H1 (cell line): ENCODE data around the gene SPOCK1. TPM values are rescaled to one million over a fixed set of nuclear protein-coding genes. Genes with fewer than 3 reads are reported as not detected.
A peak's percentile ranks its signal among the peaks of the same experiment; 100 is the strongest.

ENCODE experiments used
- CEBPB ChIP-seq: IDR thresholded peaks from 2 replicates; pipeline ENCODE4 v1.6.1; 2012; ENCODE audit warnings: low read depth, low read length
- CHD2 ChIP-seq: IDR thresholded peaks from 2 replicates; pipeline ENCODE4 v1.6.1; 2012; ENCODE audit warnings: low read length, improper control_type of control experiment
- EGR1 ChIP-seq: IDR thresholded peaks from 2 replicates; pipeline ENCODE4 v1.6.1; 2011; ENCODE audit warnings: low read depth, low read length, borderline replicate concordance
- GTF2F1 ChIP-seq: IDR thresholded peaks from 2 replicates; pipeline ENCODE4 v1.6.1; 2012; ENCODE audit warnings: low read depth, low read length, improper control_type of control experiment, borderline replicate concordance
- HDAC6 ChIP-seq: IDR thresholded peaks from one replicate; pipeline ENCODE4 v1.7.1; 2012; ENCODE audit warnings: low read depth, mild to moderate bottlenecking, inconsistent platforms, low read length, moderate library complexity
- JUN ChIP-seq: IDR thresholded peaks from 2 replicates; pipeline ENCODE4 v1.6.1; 2011; ENCODE audit warnings: low read depth, mild to moderate bottlenecking, improper control_type of control experiment, low read length
- KDM4A ChIP-seq: IDR thresholded peaks from one replicate; pipeline ENCODE4 v1.7.1; 2012; ENCODE audit warnings: low read depth, mild to moderate bottlenecking, moderate library complexity, low read length, inconsistent platforms; ENCODE audit not compliant: severe bottlenecking
- POU5F1 ChIP-seq: IDR thresholded peaks from 2 replicates; pipeline ENCODE4 v1.6.1; 2011; ENCODE audit warnings: low read depth, mild to moderate bottlenecking, low read length, moderate library complexity
- RNF2 ChIP-seq: fragments of 200-900, 300-1000 bp; sonication (generic); IDR thresholded peaks from 2 replicates; pipeline ENCODE4 v1.7.1; 2016; ENCODE audit warnings: borderline replicate concordance, low read depth, mild to moderate bottlenecking, antibody characterized with exemption, low read length; ENCODE audit not compliant: poor library complexity, severe bottlenecking; ENCODE audit errors: missing control alignments
- SIN3A ChIP-seq, 2 experiments: IDR thresholded peaks in 1 of 2; conservative IDR thresholded peaks in 1 of 2; 2 replicates each; pipeline ENCODE4 v1.6.1; 2011 to 2012; ENCODE audit warnings: low read length in 2 of 2, improper control_type of control experiment in 1 of 2, low read depth in 1 of 2, mild to moderate bottlenecking in 1 of 2
- SP1 ChIP-seq: IDR thresholded peaks from 2 replicates; pipeline ENCODE4 v1.6.1; 2011; ENCODE audit warnings: low read depth, low read length
- SUZ12 ChIP-seq: fragments of 200-600 bp; sonication (generic); IDR thresholded peaks from 2 replicates; pipeline ENCODE4 v1.6.1; 2012; ENCODE audit warnings: mild to moderate bottlenecking, inconsistent platforms, low read length, moderate library complexity, mixed read lengths
- TCF12 ChIP-seq: IDR thresholded peaks from 2 replicates; pipeline ENCODE4 v1.6.1; 2011; ENCODE audit warnings: low read depth, mild to moderate bottlenecking, low read length
- polyA plus RNA-seq, 7 experiments: library from polyadenylated mRNA; depleted of rRNA in 3 of 7; stranded (reverse) in 5 of 7; unstranded in 2 of 7; fragments of >200 nt in 5 of 7; fragments of 200-250 nt in 2 of 7; gene quantifications; 1 replicate in 5 of 7; 2 replicates in 1 of 7; 4 replicates in 1 of 7; pipeline versions ENCODE4 v1.2.1 to v1.2.3, GENCODE V29; 2011 to 2013; ENCODE audit warnings: missing spikeins in 2 of 7, mixed read lengths in 2 of 7
- total RNA-seq: library from RNA; stranded (reverse); fragmentation: NEBNext Ultra II Directional; extraction: Animal tissue kit (Norgen Biotek cat#: 25700); gene quantifications from 2 replicates; pipeline ENCODE4 v1.2.1, GENCODE V29; 2021
- TF ChIP-seq, protein P1 (sequence below), 3 experiments: IDR thresholded peaks; 1 replicate in 2 of 3; 2 replicates in 1 of 3; pipeline versions ENCODE4 v1.5.1 to v1.6.1; 2011; ENCODE audit warnings: low read length in 3 of 3, mild to moderate bottlenecking in 3 of 3, inconsistent platforms in 2 of 3, low read depth in 1 of 3, moderate library complexity in 1 of 3; ENCODE audit not compliant: insufficient read depth in 1 of 3; ENCODE audit errors: control extremely low read depth in 1 of 3
- TF ChIP-seq, protein P2 (sequence below): IDR thresholded peaks from 2 replicates; pipeline ENCODE4 v1.6.1; 2012; ENCODE audit warnings: inconsistent platforms
- TF ChIP-seq, protein P3 (sequence below): IDR thresholded peaks from 2 replicates; pipeline ENCODE4 v1.6.1; 2011; ENCODE audit warnings: low read length, improper control_type of control experiment

SPOCK1 gene
- total and polyA plus RNA-seq, 2 of the 8 experiments (the other 6 are each of a cell fraction or from before 2014, with no cell fraction given), result 6.9 to 18.1 TPM

DNA sequence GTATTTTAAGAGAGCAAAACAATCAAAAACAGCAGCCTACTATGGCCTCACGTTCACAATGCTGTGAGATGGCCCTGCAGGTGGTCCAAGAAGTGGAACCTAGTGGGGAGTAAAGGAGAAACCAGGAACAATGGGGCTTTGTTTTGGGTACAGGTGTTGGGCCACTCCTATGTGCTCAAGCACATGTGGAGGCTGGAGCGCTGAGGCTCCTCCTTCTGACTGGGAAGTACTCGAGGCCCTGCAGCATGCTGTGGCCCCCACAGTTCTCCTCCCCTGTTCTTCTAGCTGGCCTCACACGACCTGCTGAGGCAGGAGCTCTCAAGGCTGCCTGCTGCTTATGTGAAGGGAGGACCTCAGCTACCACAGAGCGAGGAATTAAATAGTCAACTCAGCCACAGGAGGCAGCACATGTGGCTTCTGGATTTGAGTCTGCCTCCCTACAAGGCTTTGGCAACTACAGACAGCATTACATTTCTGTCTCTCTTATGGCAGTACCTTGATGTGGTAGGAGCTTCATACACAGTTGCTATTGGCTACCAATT is 482.3 kb downstream of the SPOCK1 start (continued):
- TF ChIP-seq, protein P1, sequence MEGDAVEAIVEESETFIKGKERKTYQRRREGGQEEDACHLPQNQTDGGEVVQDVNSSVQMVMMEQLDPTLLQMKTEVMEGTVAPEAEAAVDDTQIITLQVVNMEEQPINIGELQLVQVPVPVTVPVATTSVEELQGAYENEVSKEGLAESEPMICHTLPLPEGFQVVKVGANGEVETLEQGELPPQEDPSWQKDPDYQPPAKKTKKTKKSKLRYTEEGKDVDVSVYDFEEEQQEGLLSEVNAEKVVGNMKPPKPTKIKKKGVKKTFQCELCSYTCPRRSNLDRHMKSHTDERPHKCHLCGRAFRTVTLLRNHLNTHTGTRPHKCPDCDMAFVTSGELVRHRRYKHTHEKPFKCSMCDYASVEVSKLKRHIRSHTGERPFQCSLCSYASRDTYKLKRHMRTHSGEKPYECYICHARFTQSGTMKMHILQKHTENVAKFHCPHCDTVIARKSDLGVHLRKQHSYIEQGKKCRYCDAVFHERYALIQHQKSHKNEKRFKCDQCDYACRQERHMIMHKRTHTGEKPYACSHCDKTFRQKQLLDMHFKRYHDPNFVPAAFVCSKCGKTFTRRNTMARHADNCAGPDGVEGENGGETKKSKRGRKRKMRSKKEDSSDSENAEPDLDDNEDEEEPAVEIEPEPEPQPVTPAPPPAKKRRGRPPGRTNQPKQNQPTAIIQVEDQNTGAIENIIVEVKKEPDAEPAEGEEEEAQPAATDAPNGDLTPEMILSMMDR (IDR thresholded peaks at IDR 0.05; ENCODE audit: control extremely low read depth in 1 of 3, insufficient read depth in 1 of 3, low read depth in 1 of 3, low read length in 3 of 3), result peak in 2 of 3 experiments; percentile 13 to 40; a peak in 1 of 4 replicates
- no peak for TF ChIP-seq POU5F1
- no peak for TF ChIP-seq CHD2
- TF ChIP-seq, protein P2, sequence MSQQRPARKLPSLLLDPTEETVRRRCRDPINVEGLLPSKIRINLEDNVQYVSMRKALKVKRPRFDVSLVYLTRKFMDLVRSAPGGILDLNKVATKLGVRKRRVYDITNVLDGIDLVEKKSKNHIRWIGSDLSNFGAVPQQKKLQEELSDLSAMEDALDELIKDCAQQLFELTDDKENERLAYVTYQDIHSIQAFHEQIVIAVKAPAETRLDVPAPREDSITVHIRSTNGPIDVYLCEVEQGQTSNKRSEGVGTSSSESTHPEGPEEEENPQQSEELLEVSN, result peak; percentile 36; the same call in 1 of the 2 replicates
- TF ChIP-seq RNF2, result no peak
- no peak for TF ChIP-seq SP1
- no peak for TF ChIP-seq JUN
- TF ChIP-seq CEBPB, result no peak
- no peak for TF ChIP-seq HDAC6
- TF ChIP-seq KDM4A, result no peak
- TF ChIP-seq SUZ12, result no peak
- TF ChIP-seq EGR1, result no peak
- TF ChIP-seq GTF2F1, result no peak
- TF ChIP-seq, protein P3, sequence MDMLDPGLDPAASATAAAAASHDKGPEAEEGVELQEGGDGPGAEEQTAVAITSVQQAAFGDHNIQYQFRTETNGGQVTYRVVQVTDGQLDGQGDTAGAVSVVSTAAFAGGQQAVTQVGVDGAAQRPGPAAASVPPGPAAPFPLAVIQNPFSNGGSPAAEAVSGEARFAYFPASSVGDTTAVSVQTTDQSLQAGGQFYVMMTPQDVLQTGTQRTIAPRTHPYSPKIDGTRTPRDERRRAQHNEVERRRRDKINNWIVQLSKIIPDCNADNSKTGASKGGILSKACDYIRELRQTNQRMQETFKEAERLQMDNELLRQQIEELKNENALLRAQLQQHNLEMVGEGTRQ, result no peak
- TF ChIP-seq SIN3A (conservative IDR thresholded peaks at IDR 0.05 in 1 of 2, IDR thresholded peaks at IDR 0.05 in 1 of 2; ENCODE audit: low read depth in 1 of 2, low read length in 2 of 2), result no peak
- no peak for TF ChIP-seq TCF12
- TF ChIP-seq, all 59 proteins: peak for 4
